ENCODE results near the gene GRPEL1. TPM values are rescaled to one million over a fixed set of nuclear protein-coding genes. Genes with fewer than 3 reads are reported as not detected.

Gene GRPEL1
- total RNA-seq, 2 donors from 2014 or later, result 26.7 to 40.1 TPM

DNA sequence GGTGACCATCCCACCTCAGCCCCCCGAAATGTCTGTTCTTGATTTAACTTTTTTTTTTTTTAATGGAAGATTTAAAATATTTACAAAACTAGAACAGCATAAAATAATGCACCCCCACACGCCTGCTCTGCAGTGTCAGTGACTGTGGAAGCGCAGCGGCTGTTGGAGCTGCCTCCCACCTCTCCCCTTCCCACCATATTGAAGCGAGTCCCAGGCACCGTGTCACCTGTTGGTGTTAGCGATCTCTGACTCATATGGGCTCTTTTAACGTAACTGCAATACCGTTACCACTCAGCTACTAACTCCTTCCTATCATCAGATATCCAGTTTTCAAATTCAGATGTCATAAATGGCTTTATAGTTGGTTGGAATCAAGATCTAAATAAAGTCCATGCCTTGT, 41.8 kb downstream of the GRPEL1 start:
- Histone ChIP-seq H3K9me3 (no peaks in the 10 kb centered on the region), H3K27ac (no peak overlapping the region), H3K27me3 (replicated peaks; ENCODE audit: insufficient read depth) (no peaks in the 10 kb centered on the region), H3K4me1 (ENCODE audit: control insufficient read depth in 1 of 2, low read depth in 2 of 2) (no peaks in the 10 kb centered on the region), H3K4me3 (no peak overlapping the region), H3K36me3 (peaks cover 32% of the 10 kb centered on the region)
- TF ChIP-seq, protein P1, sequence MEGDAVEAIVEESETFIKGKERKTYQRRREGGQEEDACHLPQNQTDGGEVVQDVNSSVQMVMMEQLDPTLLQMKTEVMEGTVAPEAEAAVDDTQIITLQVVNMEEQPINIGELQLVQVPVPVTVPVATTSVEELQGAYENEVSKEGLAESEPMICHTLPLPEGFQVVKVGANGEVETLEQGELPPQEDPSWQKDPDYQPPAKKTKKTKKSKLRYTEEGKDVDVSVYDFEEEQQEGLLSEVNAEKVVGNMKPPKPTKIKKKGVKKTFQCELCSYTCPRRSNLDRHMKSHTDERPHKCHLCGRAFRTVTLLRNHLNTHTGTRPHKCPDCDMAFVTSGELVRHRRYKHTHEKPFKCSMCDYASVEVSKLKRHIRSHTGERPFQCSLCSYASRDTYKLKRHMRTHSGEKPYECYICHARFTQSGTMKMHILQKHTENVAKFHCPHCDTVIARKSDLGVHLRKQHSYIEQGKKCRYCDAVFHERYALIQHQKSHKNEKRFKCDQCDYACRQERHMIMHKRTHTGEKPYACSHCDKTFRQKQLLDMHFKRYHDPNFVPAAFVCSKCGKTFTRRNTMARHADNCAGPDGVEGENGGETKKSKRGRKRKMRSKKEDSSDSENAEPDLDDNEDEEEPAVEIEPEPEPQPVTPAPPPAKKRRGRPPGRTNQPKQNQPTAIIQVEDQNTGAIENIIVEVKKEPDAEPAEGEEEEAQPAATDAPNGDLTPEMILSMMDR (IDR thresholded peaks at IDR 0.05), result no peak
- no peak for ATAC-seq (ENCODE audit: insufficient number of reproducible peaks, low FRiP score, low read depth)
- DNase-seq (ENCODE audit: low spot score), result no peak

DNA sequence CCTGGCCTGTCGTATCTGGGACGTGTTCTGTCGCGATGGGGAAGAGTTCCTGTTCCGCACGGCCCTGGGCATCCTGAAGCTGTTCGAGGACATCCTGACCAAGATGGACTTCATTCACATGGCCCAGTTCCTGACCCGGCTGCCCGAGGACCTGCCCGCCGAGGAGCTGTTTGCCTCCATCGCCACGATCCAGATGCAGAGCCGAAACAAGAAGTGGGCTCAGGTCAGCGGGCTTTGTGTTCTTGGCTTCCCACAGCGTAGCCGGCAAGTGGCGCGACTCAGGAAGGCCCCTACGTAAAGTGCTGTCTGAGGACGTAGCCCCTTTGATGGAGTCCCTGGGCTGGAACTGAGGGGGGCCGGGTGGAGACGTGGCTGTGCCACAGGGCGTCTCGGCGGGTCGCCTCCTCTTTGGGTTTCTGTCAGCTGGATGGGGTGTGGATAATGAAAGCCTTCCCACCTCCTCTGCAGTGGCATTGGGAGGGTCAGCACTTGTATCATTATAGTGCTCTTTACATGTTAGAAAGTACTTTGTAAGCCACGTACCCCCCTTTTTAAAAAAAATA, 42.7 kb downstream of the GRPEL1 start:
- no peaks in the 10 kb centered on the region for H3K27me3 ChIP-seq (replicated peaks; ENCODE audit: insufficient read depth)
- no peaks in the 10 kb centered on the region for H3K9me3 ChIP-seq
- ATAC-seq (ENCODE audit: insufficient number of reproducible peaks, low FRiP score, low read depth) (no peak), DNase-seq (ENCODE audit: low spot score) (no peak)
- H3K4me3 ChIP-seq, result no peak overlapping the region
- TF ChIP-seq, protein P1 (IDR thresholded peaks at IDR 0.05), result no peak
- no peaks in the 10 kb centered on the region for H3K4me1 ChIP-seq (ENCODE audit: control insufficient read depth in 1 of 2, low read depth in 2 of 2)
- H3K27ac ChIP-seq, result no peak overlapping the region
- H3K36me3 ChIP-seq, result peaks cover 22% of the 10 kb centered on the region

DNA sequence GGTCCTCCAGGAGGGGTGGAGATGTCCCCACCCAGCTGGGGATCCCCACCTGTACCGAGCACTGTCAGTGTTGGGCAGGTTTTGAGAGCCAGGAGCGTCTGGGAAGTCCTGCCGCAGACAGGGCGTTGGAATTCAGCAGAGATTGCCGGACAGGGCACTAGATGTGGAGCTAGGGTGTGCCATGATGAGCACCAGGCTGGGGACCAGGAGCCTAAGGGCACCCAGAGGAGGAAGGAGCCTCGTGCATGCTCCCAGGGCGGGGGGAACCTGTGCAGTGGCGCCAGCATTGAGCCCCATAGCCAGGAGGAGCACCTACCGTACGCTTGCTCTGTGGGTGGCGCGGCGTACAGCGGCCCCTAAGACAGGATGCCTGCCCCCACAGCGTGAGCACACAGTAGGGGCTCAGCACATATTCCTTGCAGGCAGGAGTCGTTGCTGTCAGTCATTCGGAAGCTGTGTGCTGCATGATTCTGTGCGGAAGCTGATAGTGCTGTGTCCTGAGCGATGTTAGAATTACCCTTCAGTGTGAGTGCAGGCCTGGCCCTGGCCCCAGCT, 43.5 kb downstream of the GRPEL1 start:
- no peaks in the 10 kb centered on the region for H3K27me3 ChIP-seq (replicated peaks; ENCODE audit: insufficient read depth)
- ATAC-seq (ENCODE audit: insufficient number of reproducible peaks, low FRiP score, low read depth) (no peak), DNase-seq (ENCODE audit: low spot score) (no peak)
- no peaks in the 10 kb centered on the region for H3K4me1 ChIP-seq (ENCODE audit: control insufficient read depth in 1 of 2, low read depth in 2 of 2)
- H3K4me3 ChIP-seq, result no peak overlapping the region
- H3K36me3 ChIP-seq, result peaks cover 22% of the 10 kb centered on the region
- H3K9me3 ChIP-seq, result no peaks in the 10 kb centered on the region
- TF ChIP-seq, protein P1 (IDR thresholded peaks at IDR 0.05), result no peak
- no peak overlapping the region for H3K27ac ChIP-seq

DNA sequence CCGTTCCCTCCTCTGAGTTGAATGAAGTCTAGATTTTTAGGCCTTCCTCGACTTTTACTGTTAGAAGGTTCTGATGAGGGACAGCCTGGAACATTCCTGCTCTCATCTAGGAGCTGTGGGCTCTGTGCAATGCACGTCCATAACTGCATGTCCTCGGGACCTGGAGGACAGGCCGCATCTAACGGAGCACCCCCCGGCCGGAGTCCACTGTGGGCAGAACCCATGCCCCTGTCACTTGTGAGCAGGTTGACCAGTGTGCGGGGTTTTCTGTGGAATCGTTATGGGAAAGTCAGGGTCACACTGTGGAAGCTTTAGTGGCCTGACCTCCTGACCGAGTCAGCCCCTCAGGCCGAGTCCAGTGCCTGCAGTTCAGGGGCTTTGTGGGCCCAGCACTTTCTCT, 44.0 kb downstream of the GRPEL1 start:
- TF ChIP-seq, protein P1 (IDR thresholded peaks at IDR 0.05), result no peak
- Histone ChIP-seq H3K36me3 (peaks cover 23% of the 10 kb centered on the region), H3K4me3 (no peak overlapping the region), H3K4me1 (ENCODE audit: control insufficient read depth in 1 of 2, low read depth in 2 of 2) (no peaks in the 10 kb centered on the region), H3K9me3 (no peaks in the 10 kb centered on the region), H3K27ac (no peak overlapping the region), H3K27me3 (replicated peaks; ENCODE audit: insufficient read depth) (no peaks in the 10 kb centered on the region)
- DNase-seq (ENCODE audit: low spot score) (no peak), ATAC-seq (ENCODE audit: insufficient number of reproducible peaks, low FRiP score, low read depth) (no peak)

DNA sequence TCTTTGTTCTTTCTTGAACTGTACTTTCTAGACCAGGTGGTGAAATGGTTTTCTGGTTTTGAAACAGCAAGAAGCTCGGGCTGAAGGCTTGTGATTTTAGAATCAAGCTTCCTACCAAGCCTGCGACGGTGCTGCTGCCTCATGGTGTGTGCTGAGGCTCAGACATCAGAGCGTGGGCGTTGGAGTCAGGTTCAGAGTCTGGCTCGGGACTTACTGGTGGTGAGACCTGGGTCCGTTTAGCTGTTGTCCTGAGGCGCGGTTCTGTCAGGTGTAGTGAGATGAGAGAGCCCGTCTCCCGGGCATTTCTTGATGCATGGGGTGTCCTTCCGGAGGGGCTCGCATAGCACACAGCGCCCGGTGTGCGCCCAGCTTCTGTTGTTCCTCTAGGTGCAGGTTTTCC, 44.4 kb downstream of the GRPEL1 start:
- Histone ChIP-seq H3K4me3 (no peak overlapping the region), H3K27me3 (replicated peaks; ENCODE audit: insufficient read depth) (no peaks in the 10 kb centered on the region), H3K4me1 (ENCODE audit: control insufficient read depth in 1 of 2, low read depth in 2 of 2) (no peaks in the 10 kb centered on the region), H3K36me3 (peaks cover 20% of the 10 kb centered on the region), H3K27ac (no peak overlapping the region), H3K9me3 (no peaks in the 10 kb centered on the region)
- DNase-seq (ENCODE audit: low spot score) (no peak), ATAC-seq (ENCODE audit: insufficient number of reproducible peaks, low FRiP score, low read depth) (no peak)
- TF ChIP-seq, protein P1 (IDR thresholded peaks at IDR 0.05), result no peak
